GM12891 (cell line): ENCODE measurements around the gene MAML2.

Source experiments
- PAX5 ChIP-seq: IDR thresholded peaks from 2 replicates; pipeline ENCODE4 v1.6.1; 2011; ENCODE audit warnings: low read length, moderate library complexity, mild to moderate bottlenecking; ENCODE audit not compliant: insufficient read depth, severe bottlenecking
- POLR2A ChIP-seq: IDR thresholded peaks from 2 replicates; pipeline ENCODE4 v1.6.1; 2011; ENCODE audit warnings: low read depth, low read length, control low read depth
- POLR2AphosphoS5 ChIP-seq: IDR thresholded peaks from 2 replicates; pipeline ENCODE4 v1.6.1; 2011; ENCODE audit warnings: low read depth, low read length, control low read depth
- POU2F2 ChIP-seq: IDR thresholded peaks from 2 replicates; pipeline ENCODE4 v1.6.1; 2011; ENCODE audit warnings: low read depth, mild to moderate bottlenecking, control low read depth, low read length, moderate library complexity
- TAF1 ChIP-seq: IDR thresholded peaks from 2 replicates; pipeline ENCODE4 v1.6.1; 2011; ENCODE audit warnings: low read depth, low read length, control low read depth

DNA sequence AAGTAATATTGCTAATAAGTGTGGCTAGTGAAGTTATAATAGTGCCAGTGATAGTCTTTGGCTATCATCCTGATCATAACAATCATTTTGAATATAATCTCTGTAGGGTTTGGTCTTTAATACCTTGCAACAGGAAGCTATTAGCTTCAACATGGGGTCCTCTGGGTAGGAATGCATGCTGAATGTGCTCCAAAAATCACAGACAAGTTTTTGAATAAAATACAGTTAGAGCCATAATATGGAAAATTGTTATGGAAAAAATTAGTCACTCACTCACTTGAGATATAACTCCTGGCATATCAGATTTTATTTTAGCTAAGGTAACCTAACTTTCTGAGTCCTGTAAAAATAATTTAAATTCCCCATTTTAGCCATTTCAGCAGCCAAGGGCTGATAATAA, 323.7 kb downstream of the MAML2 start:
- no peak for TF ChIP-seq POLR2A
- TF ChIP-seq POLR2AphosphoS5: no peak
- TF ChIP-seq TAF1: no peak
- no peak for TF ChIP-seq POU2F2
- TF ChIP-seq PAX5: no peak
